T-helper 1 cell treated with Interleukin-12 subunit alpha and Interleukin-12 subunit beta and Interleukin-4 antibody, amounts not matched to agents 30 ng/mL and 1 ng/mL, for 36 hours (primary cell): Measurements from ENCODE around the gene PACS1. TPM values are rescaled to one million over a fixed set of nuclear protein-coding genes. Genes with fewer than 3 reads are reported as not detected.

ENCODE experiments used
- intact Hi-C: fragments of 100-400 bp; cut with micrococcal nuclease; formaldehyde crosslinking; loops from one replicate; pipeline ENCODE4 v1.15.1; 2024
- total RNA-seq: library from RNA; stranded (reverse); gene quantifications from 2 replicates; pipeline ENCODE4 v1.2.3, GENCODE V29; 2022

The PACS1 gene
- total RNA-seq, 1 donor from 2014 or later, result 90.5 TPM

DNA sequence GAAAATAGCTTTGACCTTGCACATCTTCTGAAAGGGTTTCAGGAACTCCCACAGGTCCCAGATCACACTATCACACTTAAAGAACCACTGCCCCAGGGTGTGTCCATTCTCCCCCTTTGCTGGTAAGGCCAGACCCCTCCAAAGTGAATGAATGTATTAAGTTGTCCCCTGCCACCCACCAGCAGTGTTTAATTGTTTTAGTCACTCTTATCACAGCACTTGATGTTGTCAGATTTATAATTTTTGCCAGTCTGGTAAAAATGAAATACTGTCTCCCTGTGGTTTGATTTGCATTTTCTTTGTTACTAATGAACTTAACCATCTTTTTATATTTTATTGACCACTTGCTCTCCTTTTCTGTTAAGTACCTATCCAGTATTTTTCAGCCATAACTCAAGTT, 108.8 kb downstream of the PACS1 start:
- intact Hi-C loops, result no loop called here

DNA sequence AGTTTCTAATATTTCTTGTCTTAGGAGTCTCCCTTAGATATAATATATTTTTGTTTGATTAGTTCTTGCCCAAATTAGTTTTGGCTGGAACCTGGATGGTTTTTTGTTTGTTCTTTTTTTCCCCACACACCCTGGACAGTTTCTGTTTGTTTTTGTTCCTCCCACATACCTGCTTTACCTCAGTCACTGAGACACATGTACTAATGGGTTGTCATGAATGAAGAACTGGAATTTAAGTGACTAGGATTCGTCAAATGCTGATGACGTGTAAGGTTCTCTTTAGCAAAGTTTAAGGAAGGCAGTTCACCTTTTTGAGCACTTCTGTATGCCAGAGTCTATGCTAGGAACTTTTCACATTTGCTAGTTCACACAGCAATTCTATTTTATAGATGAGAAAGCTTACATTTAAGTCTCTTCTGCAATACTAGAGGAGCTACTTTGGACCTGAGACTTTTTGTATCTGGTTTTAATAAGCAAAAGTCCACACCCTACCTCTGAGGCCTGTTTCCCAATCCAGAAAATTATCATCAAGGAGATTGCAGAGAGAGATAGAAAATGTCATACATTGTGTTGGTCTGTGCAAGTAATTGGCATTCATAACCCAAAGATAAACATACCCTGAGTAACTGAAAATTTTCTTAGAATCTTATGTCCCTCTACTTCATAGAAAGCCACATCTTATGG, 111.7 kb downstream of the PACS1 start:
- intact Hi-C loops, result no loop called here

DNA sequence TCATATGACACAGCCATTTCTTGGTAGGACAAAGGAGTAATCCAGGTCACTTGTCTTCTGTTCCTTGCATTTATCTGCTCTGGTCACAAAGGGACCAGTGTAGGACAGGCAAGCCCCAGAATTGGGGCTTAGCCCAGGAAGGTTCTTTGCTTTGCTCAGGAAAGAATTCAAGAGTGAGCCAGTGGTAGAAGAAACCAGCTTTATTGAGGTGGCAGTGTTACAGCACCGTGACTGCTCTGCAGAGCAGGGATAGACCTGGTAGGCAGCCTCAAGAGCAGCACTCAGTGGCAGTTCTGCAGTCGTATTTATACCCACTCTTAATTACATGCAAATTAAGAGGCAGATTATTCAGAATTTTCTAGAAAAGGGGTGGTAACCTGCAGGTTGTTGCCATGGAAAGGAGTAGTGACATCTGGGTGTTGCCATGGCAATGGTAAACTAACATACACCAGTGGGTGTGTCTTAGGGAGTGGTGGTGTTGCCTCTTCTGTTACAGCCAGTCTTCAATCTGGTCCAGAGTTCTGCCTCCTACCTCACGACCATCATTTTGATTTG, 113.5 kb downstream of the PACS1 start:
- intact Hi-C loops, result no loop called here

DNA sequence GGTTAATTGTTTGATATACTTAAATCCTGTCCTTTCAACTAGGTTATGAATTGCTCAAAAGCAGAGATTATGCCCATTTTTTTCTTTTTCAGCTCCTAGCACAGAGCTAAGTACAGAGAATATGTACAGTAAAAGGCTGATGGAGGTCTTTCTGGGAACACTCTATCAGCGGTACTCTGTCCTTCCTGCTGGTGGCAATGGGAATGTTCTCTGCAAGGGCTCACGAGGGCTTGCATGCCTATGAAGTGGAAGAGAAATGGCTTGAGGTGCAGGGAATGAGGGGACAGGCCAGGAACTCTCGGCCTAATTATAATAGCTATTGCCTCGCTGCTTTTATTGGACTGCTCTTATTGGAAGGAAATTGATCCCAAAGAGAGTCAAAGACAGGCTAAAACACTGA, 114.7 kb downstream of the PACS1 start:
- intact Hi-C loops, result no loop called here

DNA sequence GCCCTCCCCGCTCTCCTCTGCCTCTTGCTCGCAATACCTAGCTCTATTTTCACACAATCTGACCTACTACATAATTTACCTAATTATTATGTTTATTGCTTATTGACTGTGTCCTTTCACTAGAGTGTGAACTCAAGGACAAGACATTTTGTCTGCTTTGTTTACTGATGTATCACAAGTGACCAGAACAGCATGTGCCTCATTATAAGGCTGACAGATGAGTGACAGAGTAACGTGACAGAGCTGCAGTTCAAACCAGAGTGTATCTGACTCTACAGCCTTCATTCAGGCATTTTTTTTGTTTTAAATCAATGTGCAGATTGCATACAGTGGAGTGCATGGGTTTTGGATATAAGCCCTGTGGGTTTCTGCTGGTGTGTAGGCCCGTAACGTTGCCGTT, 116.4 kb downstream of the PACS1 start:
- intact Hi-C loops, result no loop called here

- intact Hi-C loops, result no loop called here
Measured at GRCh38 chr11:66187453-66187852, 117.4 kb downstream of the PACS1 start.

GRCh38 chr11:66188580-66188979, 118.5 kb downstream of the PACS1 start:
- intact Hi-C loops, result no loop called here

DNA sequence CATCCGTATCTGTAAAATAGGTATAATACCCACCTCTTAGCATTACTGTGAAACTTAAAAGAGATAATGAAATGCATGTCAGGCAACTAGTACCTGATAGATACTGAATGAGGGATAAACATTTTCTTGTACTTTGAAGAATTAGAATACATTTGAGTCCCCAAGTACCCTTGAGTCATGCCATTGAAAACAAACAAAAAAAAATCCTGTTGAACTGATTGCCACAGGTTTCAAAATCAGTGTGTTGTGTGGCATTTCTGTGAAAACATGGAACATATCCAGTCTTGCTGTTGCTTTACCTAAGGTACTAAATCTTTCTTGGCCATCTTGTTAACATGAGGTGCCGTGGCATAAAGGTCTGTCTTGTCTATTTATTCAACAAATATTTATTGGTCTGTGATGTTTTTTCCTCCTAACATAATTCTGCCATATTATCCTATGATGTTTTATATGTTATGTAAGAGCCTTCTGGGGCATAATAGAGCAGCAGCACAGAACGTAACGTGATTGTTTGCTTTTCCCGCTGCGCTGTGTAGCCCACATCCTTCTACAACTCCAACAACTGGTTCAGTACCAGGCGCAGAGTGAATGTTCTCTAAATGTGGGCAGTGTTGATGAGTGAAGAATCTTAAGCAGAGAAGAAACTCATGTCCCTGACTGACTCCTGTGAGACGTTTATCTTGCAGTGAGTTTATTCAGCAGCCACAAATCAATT, 119.1 kb downstream of the PACS1 start:
- intact Hi-C loops, result no loop called here

DNA sequence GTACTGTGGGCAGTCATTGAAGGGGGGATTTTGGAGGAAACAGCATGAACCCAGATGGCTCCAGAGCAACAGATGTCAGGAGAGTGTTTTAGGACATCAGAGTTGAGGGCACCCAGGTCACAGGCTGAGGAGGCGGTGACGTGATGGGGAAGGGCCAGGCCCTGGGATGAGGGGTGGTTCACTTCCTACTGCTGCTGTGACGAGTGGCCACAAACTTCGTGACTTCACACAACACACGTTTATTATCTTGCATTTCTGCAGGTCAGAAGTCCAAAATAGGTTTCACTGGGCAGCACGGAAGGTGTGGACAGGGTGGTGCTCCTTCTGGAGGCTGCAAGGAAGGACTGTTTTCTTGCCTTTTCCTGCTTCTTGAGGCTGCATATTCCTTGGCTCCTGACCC, 120.7 kb downstream of the PACS1 start:
- intact Hi-C loops, result no loop called here

- intact Hi-C loops, result no loop called here
Measured at GRCh38 chr11:66192181-66192863, 122.2 kb downstream of the PACS1 start.

- intact Hi-C loops, result no loop called here
Measured at GRCh38 chr11:66194391-66194790, 124.3 kb downstream of the PACS1 start.

DNA sequence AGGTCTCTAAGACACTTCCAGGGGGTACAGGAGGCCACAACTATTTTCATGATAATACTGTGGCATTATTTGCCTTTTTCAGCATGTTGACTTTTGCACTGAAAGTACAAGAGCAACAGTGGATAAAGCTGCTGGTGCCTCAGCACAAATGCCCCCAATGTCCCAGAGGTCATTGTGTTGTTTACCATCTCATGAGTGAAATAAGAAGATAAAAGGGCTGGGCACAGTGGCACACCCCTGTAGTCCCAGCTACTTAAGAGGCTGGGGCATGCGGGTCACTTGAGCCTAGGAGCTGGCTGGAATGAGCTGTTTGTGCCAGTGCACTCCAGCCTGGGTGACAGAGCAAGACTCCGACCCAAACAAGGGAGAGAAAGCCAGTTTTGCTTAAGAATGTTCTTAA, 125.8 kb downstream of the PACS1 start:
- intact Hi-C loops, result no loop called here

GRCh38 chr11:66203847-66204246, 133.8 kb downstream of the PACS1 start:
- intact Hi-C loops, result no loop called here

- intact Hi-C loops, result no loop called here
Measured at GRCh38 chr11:66204412-66204811, 134.3 kb downstream of the PACS1 start.

GRCh38 chr11:66207816-66208215, 137.7 kb downstream of the PACS1 start:
- intact Hi-C loops, result no loop called here

GRCh38 chr11:66211100-66211499, 141.0 kb downstream of the PACS1 start:
- intact Hi-C loops, result no loop called here

- intact Hi-C loops, result no loop called here
Measured at GRCh38 chr11:66216911-66217310, 146.8 kb downstream of the PACS1 start.

DNA sequence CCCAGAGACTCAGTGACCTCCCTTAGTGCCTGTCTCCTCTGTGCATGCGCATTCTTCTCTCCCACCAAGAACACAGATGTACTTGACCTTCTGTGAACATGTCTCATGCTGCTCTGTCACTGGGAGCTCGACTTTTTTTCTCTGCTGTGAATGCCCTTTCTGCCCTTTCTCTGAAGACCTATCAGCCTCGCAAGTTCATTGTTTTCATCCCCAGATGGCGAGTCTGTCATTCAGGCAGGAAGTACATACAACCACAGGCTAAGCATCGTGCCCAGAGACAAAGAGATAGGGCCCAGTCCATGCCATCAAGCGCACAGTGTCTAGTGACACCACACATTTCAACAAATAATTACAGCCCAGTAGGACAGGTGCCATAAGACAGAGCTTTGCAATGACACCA, 148.0 kb downstream of the PACS1 start:
- intact Hi-C loops, result no loop called here

GRCh38 chr11:66218846-66219620, 149.0 kb downstream of the PACS1 start:
- intact Hi-C loops, result no loop called here

DNA sequence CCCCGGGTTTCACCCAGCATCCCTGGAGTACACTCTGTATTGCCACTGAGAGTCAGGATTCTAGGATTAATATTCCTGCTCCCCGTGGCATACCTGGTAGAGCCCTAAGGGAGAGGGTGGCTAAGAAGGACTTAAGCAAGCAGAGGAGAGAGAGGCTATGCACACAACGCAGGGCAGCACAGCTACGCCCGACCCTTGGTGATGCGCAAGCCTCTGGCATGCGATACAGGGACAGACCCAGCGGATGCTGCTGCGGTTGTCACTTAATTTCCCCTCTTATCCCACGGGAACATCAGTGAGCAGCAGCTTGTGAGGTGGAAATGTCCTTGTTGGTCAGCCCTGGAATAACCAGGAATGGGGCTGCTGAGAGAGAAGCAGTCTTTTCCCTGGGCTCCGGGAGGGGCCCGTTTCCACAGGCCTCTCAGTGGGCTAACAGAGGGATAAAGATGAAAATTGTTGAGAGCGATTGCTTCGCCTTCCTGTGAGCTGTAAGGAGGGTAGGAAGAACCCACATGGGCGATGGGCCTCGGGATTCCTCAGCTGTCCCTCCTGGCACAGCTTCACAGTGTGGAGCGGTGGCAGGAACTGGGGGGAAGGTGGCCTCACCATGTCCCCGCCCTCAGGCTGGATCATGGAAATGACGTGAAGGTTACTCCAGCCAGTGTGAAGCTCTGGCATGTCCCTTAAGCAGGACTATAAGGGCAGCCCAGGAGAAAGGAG, 149.9 kb downstream of the PACS1 start:
- intact Hi-C loops, result no loop called here

- intact Hi-C loops, result no loop called here
Measured at GRCh38 chr11:66220566-66220935, 150.5 kb downstream of the PACS1 start.
